Adrenal gland (tissue), 12 donors: ENCODE results near the gene APBA1. TPM values are rescaled to one million over a fixed set of nuclear protein-coding genes. Genes with fewer than 3 reads are reported as not detected.

Source experiments
- DNase-seq, 7 donors: peaks; one replicate each; pipeline ENCODE4 v3.0.0-alpha.2; 2019 to 2020
- H3K27ac ChIP-seq, 5 donors: fragments of 200-600 bp; sonication (generic) in 4 of 5; 1 replicate in 3 of 5; 2 replicates in 2 of 5; pipeline versions ENCODE4 v1.5.1 to v1.8.0; 2016 to 2020; ENCODE audit warnings: mild to moderate bottlenecking in 1 of 5
- H3K27me3 ChIP-seq: fragments of 200-600 bp; 2 replicates; pipeline ENCODE4 v1.8.0; 2021
- H3K36me3 ChIP-seq, 2 donors: fragments of 200-600 bp; replicated peaks in 1 of 2; 1 replicate in 1 of 2; 2 replicates in 1 of 2; pipeline versions ENCODE4 v1.5.1 to v1.8.0; 2018 to 2022
- H3K4me1 ChIP-seq, 2 donors: fragments of 200-600 bp; replicated peaks in 1 of 2; 1 replicate in 1 of 2; 2 replicates in 1 of 2; pipeline versions ENCODE4 v1.5.1 to v1.8.0; 2018 to 2021
- H3K4me3 ChIP-seq, 4 donors: fragments of 200-600 bp; sonication (generic) in 3 of 4; one replicate each; pipeline ENCODE4 v1.5.1; 2016 to 2018
- H3K9me3 ChIP-seq, 3 donors: fragments of 200-600 bp; sonication (generic) in 1 of 3; replicated peaks in 1 of 3; 1 replicate in 2 of 3; 2 replicates in 1 of 3; pipeline versions ENCODE4 v1.5.1 to v1.8.0; 2016 to 2021
- POLR2A ChIP-seq, 2 donors: fragments of 450-650 bp; IDR thresholded peaks; one replicate each; pipeline ENCODE4 v1.6.1; 2017; ENCODE audit warnings: antibody characterized with exemption in 2 of 2, mild to moderate bottlenecking in 2 of 2, moderate library complexity in 1 of 2
- WGBS, 4 donors: extraction: QIAGEN DNeasy Blood & Tissue Kit in 2 of 4; methylation state at CpG; one replicate each; pipeline versions ENCODE4 v1.1.5 to v1.1.7; 2013 to 2017; 5-methylcytosine and 5-hydroxymethylcytosine counted together
- intact Hi-C, 2 donors: fragments of 100-400 bp; cut with DNase I; formaldehyde crosslinking; loops; one replicate each; pipeline versions ENCODE4 v1.14.1 to v1.15.0; 2022 to 2023
- polyA plus RNA-seq, 3 donors: library from polyadenylated mRNA; stranded (reverse); fragments of 200-250 nt in 2 of 3; fragments of 350-450 nt in 1 of 3; fragmentation: Illumina TruSeq in 1 of 3; extraction: RNeasy Lipid Tissue Mini Kit (QIAGEN cat#74804) in 1 of 3; gene quantifications; one replicate each; pipeline ENCODE4 v1.2.3, GENCODE V29; 2013 to 2014
- total RNA-seq, 9 donors: library from RNA; depleted of rRNA in 4 of 9; stranded (reverse); fragments of >200 nt in 4 of 9; fragments of 120-200 nt in 1 of 9; fragmentation: NEBNext Ultra II Directional in 1 of 9; extraction: Animal tissue kit (Norgen Biotek cat#: 25700) in 1 of 9; gene quantifications; one replicate each; pipeline versions ENCODE4 v1.1.0 to v1.2.4, GENCODE V29; 2013 to 2023
- TF ChIP-seq, protein P1 (sequence below), 6 experiments: fragments of 450-650 bp in 4 of 6; fragments of 200-600 bp in 2 of 6; sonication (generic) in 1 of 6; IDR thresholded peaks; 1 replicate in 5 of 6; 2 replicates in 1 of 6; pipeline versions ENCODE4 v1.5.1 to v1.8.0; 2016 to 2021; ENCODE audit warnings: antibody characterized with exemption in 6 of 6, mild to moderate bottlenecking in 2 of 6, moderate library complexity in 1 of 6
- donor health status: healthy with polysubstance abuse.
- donor health status: Bipolar disorder and iron deficiency.
- donor health status: DM: yes; HTN: yes; CAD: no.
- donor health status: DM: no; HTN: no; CAD: no.
- donor health status: DM: no; HTN: no; CAD: no.
- donor health status: DM: yes; HTN: yes; CAD: no.

The APBA1 gene
- total and polyA plus RNA-seq, 12 donors: 0.64 to 6.4 (median 3.5) TPM

DNA sequence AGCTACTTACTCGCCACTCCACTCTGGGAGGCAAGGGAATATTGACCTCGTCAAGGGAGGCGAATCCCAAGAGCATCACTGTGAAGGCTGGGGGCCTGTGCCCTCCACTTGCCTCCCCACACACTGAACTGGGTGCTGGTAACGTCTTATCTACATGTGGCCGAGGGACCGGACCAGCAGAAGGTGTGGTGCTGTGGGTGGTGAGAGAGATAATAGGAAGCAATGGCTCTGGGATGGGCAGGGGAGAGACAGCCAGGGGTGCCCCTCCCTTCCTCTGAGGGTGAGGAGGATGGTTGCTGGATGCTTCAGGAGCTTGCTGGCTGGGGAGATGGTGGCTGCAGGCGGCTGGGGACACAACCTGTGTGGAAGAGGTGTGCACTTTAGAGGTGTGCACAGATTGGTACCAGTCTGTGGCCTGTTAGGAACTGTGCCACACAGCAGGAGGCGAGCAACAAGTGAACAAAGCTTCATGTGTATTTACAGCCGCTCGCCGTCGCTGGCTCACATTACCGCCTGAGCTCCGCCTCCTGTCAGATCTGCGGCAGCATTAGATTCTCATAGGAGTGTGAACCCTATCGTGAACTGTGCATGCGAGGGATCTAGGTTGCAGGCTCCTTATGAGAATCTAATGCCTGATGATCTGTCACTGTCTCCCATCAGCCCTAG lies 246.9 kb downstream of the APBA1 start:
- Histone ChIP-seq H3K27me3 (no peaks in the 10 kb centered on the region), H3K27ac (no peak overlapping the region), H3K36me3 (no peaks in the 10 kb centered on the region), H3K4me3 (no peak overlapping the region), H3K4me1 (no peaks in the 10 kb centered on the region), H3K9me3 (no peaks in the 10 kb centered on the region)
- intact Hi-C loops: loop anchor here (5.0 to 10.0 kb wide), 2 partner anchors 122 to 490 kb away; no protein-coding TSS in a partner anchor
- 76 to 89% (median 86%) methylated on average over 17 of the region's 17 CpGs for WGBS, 4 donors
- no peak for DNase-seq
- no peak for TF ChIP-seq POLR2A (IDR thresholded peaks at IDR 0.05)
- TF ChIP-seq, protein P1, sequence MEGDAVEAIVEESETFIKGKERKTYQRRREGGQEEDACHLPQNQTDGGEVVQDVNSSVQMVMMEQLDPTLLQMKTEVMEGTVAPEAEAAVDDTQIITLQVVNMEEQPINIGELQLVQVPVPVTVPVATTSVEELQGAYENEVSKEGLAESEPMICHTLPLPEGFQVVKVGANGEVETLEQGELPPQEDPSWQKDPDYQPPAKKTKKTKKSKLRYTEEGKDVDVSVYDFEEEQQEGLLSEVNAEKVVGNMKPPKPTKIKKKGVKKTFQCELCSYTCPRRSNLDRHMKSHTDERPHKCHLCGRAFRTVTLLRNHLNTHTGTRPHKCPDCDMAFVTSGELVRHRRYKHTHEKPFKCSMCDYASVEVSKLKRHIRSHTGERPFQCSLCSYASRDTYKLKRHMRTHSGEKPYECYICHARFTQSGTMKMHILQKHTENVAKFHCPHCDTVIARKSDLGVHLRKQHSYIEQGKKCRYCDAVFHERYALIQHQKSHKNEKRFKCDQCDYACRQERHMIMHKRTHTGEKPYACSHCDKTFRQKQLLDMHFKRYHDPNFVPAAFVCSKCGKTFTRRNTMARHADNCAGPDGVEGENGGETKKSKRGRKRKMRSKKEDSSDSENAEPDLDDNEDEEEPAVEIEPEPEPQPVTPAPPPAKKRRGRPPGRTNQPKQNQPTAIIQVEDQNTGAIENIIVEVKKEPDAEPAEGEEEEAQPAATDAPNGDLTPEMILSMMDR (IDR thresholded peaks at IDR 0.05): no peak

DNA sequence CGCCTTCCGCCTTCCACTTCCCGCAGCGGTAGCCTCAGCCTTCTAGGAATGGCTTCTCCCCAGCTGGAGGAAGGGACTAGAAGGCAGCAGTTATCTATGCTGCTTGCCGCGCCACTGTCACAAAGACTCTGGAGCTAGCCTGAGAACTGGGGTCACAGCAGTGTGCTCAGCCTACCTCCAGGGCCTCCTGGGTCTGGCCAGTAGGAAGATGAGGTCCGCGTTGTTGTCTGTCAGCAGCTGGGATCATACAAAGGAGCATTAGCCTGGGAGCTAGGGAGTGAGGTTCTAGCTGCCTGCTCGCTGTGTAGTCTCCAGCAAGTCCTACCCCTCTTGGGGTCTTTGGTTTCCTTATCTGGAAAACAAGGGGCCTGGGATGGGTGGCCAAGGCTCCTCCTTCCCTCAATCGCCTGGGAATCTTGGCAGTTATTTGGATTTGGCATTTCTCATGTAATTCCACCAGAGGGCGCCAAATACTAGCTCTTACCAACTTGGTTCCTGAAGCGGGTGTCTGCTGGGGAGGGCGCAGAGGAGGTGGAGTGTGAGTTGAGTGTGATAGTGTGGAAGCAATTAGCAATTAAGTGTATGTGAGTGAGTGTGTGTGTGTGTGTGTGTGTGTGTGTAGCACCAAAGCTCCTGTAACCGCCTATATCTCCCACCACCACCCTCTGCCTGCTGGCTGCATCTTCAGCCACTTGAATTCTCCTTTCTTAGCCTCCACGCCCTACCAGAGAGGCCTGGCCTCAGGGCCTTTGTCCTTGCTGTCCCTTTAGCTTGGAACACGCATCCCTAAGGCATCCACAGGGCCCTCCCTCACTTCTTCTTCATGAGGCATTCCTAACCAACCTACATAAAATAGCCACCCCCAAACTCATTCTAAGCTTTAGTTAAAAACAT lies 250.0 kb downstream of the APBA1 start:
- H3K4me3 ChIP-seq: no peak overlapping the region
- H3K36me3 ChIP-seq: no peaks in the 10 kb centered on the region
- TF ChIP-seq, protein P1 (IDR thresholded peaks at IDR 0.05): peak; percentile 69 to 89 (median 82)
- TF ChIP-seq POLR2A (IDR thresholded peaks at IDR 0.05): no peak
- no peak overlapping the region for H3K27ac ChIP-seq
- intact Hi-C loops: loop anchor here in 1 of 2 donors (2.0 to 10.0 kb wide), 3 partner anchors 127 to 493 kb away; no protein-coding TSS in a partner anchor
- no peaks in the 10 kb centered on the region for H3K9me3 ChIP-seq
- H3K27me3 ChIP-seq: no peaks in the 10 kb centered on the region
- peak; percentile 44 to 77 (median 53) for DNase-seq
- no peaks in the 10 kb centered on the region for H3K4me1 ChIP-seq
- WGBS, 4 donors: 54% methylated on average over 15 to 16 of the region's 16 CpGs

DNA sequence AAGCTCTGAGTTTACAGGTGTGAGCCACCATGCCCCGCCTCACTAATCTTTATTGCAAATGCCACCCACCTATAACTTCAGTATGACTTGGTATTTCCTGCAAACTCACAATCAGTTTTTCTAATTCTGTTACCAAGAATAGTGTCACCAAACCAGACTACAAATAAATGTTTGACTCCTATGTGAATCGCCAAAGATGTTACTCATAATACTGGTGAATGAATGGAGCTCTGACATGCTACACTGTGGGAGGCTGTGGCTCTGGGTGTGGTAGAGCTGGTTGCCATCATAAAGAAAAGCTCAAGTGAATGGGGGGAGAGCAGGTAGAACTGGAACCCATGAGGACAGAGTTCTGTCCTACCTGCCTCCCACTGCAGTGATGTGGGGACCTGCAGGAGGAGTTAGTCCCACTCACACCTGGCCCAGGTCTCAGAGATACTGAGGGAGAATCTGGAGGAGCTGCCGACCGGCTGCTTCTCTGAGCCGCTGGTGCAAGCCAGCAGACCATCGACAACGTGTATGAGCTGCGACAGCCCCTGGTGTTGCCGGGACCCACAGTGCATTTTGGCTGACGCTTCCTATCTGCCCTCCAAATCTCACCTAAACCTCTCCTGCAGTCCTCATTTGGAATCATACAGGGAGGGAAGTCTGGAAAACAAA lies 251.4 kb downstream of the APBA1 start:
- intact Hi-C loops: loop anchor here in 1 of 2 donors (5.0 to 10.0 kb wide), 2 partner anchors 457 to 494 kb away; no protein-coding TSS in a partner anchor
- 66 to 85% (median 77%) methylated on average over 8 to 10 of the region's 10 CpGs for WGBS, 4 donors

More for the DNA sequence above, 251.4 kb downstream of the APBA1 start:
- no peak overlapping the region for H3K4me3 ChIP-seq
- no peaks in the 10 kb centered on the region for H3K27me3 ChIP-seq
- no peaks in the 10 kb centered on the region for H3K4me1 ChIP-seq
- TF ChIP-seq, protein P1 (IDR thresholded peaks at IDR 0.05): no peak
- no peak for TF ChIP-seq POLR2A (IDR thresholded peaks at IDR 0.05)
- no peak overlapping the region for H3K27ac ChIP-seq
- no peaks in the 10 kb centered on the region for H3K9me3 ChIP-seq
- no peak for DNase-seq
- no peaks in the 10 kb centered on the region for H3K36me3 ChIP-seq
